ENCODE data around the gene NIPBL. TPM values are rescaled to one million over a fixed set of nuclear protein-coding genes. Genes with fewer than 3 reads are reported as not detected.

NIPBL gene
- polyA plus RNA-seq, 1 experiment, result 37.0 TPM

DNA sequence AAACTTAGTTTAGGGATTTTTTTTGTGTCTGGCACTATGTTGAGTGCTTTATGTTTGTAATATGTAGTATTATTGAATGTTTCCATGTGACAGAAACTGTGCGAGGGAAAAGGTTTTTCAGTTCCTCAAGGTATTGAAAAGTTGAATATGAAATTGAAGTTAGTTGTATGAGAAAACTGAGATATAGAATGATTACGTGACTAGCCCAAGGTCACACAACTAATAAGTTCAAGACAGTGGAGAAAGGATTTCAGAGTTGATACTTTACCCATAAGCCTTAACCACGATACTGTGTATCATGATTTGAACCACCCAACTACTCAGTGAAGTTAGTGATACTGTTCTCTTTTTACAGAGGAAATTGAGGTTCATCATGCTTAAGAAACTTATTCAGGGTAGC lies 5.7 kb downstream of the NIPBL start:
- ChIA-PET POLR2A (no interaction called here), CTCF (no interaction called here)
- H3K27me3 ChIP-seq (ENCODE audit: control insufficient read depth, insufficient read depth, low read length), result no peaks in the 10 kb centered on the region
- no peak for DNase-seq (ENCODE audit: low read depth, low spot score)
- H3K9me3 ChIP-seq (ENCODE audit: control insufficient read depth, insufficient read depth, low read length), result no peaks in the 10 kb centered on the region
- TF ChIP-seq CTCF (IDR thresholded peaks at IDR 0.05; ENCODE audit: low read depth, low read length), result no peak
- H3K4me3 ChIP-seq (ENCODE audit: low read depth, low read length), result no peak overlapping the region
- no peak overlapping the region for H3K27ac ChIP-seq (ENCODE audit: low read depth, low read length)

DNA sequence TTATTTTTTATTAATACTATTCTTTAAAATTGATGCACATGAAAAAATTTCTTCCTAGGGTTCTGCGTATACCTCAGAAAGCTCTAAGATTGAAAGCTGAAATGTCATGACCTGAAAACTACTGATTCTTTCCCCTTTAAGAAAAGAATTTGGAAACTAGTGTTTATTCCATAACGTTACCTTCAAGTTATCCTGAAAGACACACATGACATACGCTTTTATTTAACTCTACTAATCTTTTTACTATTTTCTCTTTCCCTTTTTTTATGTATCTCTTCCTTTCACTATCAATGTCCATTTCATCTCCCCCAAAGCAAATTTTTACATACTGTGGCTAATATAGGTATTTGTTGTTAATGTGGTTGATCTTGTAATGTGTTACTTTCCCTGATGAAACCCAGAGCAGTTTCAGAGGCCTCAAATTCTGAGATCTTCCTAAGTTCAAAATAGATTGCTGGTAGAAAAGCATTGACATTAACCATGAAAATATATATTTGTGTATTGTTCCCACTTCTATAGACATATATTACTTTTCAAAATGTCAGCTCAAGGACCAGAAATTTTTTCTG lies 7.4 kb downstream of the NIPBL start:
- no peaks in the 10 kb centered on the region for H3K9me3 ChIP-seq (ENCODE audit: control insufficient read depth, insufficient read depth, low read length)
- H3K27me3 ChIP-seq (ENCODE audit: control insufficient read depth, insufficient read depth, low read length), result no peaks in the 10 kb centered on the region
- no peak for TF ChIP-seq CTCF (IDR thresholded peaks at IDR 0.05; ENCODE audit: low read depth, low read length)
- POLR2A ChIA-PET, result no interaction called here
- no peak overlapping the region for H3K27ac ChIP-seq (ENCODE audit: low read depth, low read length)
- CTCF ChIA-PET, result interaction anchor here (1.4 to 1.5 kb wide), 2 partner anchors 13 to 61 kb away, joined by 3 to 5 read pairs; no protein-coding TSS in a partner anchor
- no peak for DNase-seq (ENCODE audit: low read depth, low spot score)
- no peak overlapping the region for H3K4me3 ChIP-seq (ENCODE audit: low read depth, low read length)

- no peak for DNase-seq (ENCODE audit: low read depth, low spot score)
- ChIA-PET CTCF (interaction anchor here (1.4 to 1.5 kb wide), 2 partner anchors 15 to 60 kb away, joined by 3 to 5 read pairs; no protein-coding TSS in a partner anchor), POLR2A (interaction anchor here (1.4 kb wide), 1 partner anchor 8 kb away, joined by 4 read pairs; the partner anchor contains the start of gene NIPBL)
- Histone ChIP-seq H3K27me3 (ENCODE audit: control insufficient read depth, insufficient read depth, low read length) (no peaks in the 10 kb centered on the region), H3K9me3 (ENCODE audit: control insufficient read depth, insufficient read depth, low read length) (no peaks in the 10 kb centered on the region), H3K27ac (ENCODE audit: low read depth, low read length) (no peak overlapping the region), H3K4me3 (ENCODE audit: low read depth, low read length) (no peak overlapping the region)
- TF ChIP-seq CTCF (IDR thresholded peaks at IDR 0.05; ENCODE audit: low read depth, low read length), result no peak
Observed at GRCh38 chr5:36885149-36885548, 8.6 kb downstream of the NIPBL start.

- ChIA-PET CTCF (no interaction called here), POLR2A (interaction anchor here (1.4 kb wide), 1 partner anchor 9 kb away, joined by 4 read pairs; the partner anchor contains the start of gene NIPBL)
- no peak for DNase-seq (ENCODE audit: low read depth, low spot score)
- TF ChIP-seq CTCF (IDR thresholded peaks at IDR 0.05; ENCODE audit: low read depth, low read length), result no peak
- no peaks in the 10 kb centered on the region for H3K27me3 ChIP-seq (ENCODE audit: control insufficient read depth, insufficient read depth, low read length)
- H3K9me3 ChIP-seq (ENCODE audit: control insufficient read depth, insufficient read depth, low read length), result no peaks in the 10 kb centered on the region
- no peak overlapping the region for H3K27ac ChIP-seq (ENCODE audit: low read depth, low read length)
- no peak overlapping the region for H3K4me3 ChIP-seq (ENCODE audit: low read depth, low read length)
Observed at GRCh38 chr5:36885566-36886485, 9.3 kb downstream of the NIPBL start.

DNA sequence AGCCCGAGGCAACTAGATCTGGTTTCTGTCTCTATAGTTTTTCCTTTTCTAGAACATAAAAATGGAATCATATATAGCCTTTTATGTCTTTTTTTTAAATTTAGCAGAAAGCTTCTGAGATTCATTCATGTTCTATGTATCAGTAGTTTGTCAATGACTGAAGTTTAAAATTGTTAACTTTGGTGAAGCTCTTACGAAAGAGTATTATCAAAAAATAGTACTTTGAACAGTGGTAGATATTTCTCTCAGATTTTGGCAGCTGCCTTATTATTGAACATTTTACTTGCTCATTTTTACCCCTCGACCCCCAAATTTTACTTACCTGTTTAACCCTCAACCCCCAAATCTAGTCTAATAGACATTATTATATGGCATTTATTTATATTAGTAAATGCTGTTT lies 10.2 kb downstream of the NIPBL start:
- Histone ChIP-seq H3K9me3 (ENCODE audit: control insufficient read depth, insufficient read depth, low read length) (no peaks in the 10 kb centered on the region), H3K4me3 (ENCODE audit: low read depth, low read length) (no peak overlapping the region), H3K27ac (ENCODE audit: low read depth, low read length) (no peak overlapping the region), H3K27me3 (ENCODE audit: control insufficient read depth, insufficient read depth, low read length) (no peaks in the 10 kb centered on the region)
- POLR2A ChIA-PET, result no interaction called here
- no peak for DNase-seq (ENCODE audit: low read depth, low spot score)
- no peak for TF ChIP-seq CTCF (IDR thresholded peaks at IDR 0.05; ENCODE audit: low read depth, low read length)
- CTCF ChIA-PET, result no interaction called here
